Epidermal melanocyte (primary cell): Measurements from ENCODE around the gene RAD51B.

Source experiments
- DNase-seq: peaks from one replicate; pipeline ENCODE4 v3.0.0; 2011; ENCODE audit warnings: low spot score; ENCODE audit not compliant: insufficient read length

The RAD51B gene

DNA sequence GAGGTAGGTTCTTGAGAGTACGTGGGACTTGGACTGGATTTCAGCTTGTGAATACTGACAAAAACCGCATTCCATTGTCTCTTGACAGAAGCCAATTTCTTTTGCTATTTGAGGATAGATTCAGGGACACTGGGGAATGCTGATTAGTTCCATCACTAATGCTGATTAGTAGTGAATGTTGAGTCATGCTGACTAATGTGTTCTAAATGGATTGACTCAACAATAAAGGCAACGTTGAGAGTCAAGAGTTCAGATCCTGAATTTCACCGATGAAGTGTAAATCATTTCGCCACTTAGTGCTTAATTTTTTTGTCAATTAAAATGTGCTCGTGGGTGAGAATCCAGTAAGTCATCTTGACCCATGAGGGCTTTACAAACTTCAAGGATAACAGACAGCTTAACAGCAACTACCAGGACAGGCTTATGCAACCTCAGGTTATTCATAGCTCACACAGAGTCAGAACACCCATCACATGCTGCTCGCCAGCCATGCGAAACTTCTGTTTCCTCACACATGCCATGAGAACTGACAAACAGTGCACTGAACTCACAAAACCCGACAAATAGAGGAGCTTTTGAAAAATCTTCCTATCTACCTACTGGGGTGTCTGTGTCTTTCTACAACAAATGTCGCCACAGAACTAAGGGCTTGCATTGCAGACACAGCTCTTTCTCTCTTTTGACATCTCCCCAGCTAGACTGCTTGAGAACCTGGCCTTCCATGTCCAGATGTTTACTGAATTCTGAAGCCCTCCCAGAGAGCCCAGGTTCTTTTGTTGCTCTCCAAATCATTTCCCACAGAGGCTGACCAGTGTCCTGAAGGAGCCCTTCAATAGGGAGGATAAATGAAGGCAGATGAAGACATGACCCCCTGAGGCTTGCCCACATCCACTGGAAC, 656.9 kb downstream of the RAD51B start:
- peak; percentile 58 for DNase-seq

DNA sequence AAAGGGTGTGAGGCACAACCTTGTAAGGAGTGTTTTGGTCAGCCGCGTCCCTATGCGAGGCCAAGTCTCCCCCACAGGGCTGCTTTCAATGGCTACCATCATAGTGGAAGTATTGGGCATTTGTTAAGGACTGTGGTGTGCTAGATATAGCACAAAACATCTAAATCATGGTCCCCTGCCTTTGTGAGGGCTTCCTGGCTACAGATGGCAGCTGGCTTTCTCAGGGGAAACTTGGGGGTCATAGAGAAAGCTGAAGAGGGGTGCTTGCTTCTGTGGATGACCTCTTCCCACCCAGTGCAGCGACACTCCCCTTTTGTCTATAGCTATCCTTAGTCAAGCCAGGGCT, 657.5 kb downstream of the RAD51B start:
- DNase-seq = no peak

DNA sequence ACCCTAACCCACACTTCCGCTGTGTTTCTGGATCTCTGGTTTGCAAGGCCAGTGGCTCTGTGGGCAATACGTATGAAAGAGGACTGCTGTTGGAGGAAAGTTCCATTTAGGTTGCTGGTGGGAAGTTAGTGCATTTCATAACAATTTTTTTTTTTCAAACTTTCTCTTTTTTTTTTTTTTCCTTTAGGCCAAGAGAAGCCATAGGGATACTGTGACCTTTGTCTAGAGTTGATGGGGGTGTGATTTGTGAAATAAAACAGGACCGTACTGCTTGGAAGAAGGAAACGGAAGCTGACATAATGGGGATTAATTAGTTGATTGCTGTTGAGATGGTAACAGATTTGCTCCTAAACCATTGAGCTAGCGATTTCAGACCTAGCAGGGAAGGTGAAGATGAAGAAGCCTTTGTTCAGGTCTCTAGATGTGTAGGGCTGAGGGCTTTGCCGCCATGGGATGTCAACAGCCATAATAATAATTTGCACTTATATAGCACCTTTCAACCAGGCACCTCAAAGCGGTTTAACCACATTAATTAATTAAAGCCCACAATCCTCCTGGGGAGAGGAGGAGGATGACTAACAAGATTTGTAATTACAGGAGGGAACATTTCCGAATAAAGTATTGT, 658.0 kb downstream of the RAD51B start:
- DNase-seq = no peak

DNA sequence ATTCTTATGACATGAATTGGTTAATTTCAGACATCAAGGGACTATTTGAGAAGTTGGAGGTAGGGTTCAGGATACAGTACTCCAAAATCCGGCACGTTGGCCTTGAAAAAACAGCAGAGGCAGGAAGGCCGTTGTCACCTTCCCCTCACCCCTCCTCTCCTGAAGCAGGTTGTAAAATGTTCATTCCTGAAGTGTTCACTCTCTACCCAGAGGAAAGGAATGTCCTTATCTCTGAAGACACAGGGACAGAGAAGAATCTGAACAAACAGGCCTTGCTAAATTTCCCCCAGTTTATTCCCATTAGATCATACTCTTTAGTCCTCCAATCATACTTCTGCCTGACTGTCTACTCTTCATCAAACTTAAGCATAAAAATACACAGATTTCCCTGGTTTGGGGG, 659.7 kb downstream of the RAD51B start:
- DNase-seq = no peak

DNA sequence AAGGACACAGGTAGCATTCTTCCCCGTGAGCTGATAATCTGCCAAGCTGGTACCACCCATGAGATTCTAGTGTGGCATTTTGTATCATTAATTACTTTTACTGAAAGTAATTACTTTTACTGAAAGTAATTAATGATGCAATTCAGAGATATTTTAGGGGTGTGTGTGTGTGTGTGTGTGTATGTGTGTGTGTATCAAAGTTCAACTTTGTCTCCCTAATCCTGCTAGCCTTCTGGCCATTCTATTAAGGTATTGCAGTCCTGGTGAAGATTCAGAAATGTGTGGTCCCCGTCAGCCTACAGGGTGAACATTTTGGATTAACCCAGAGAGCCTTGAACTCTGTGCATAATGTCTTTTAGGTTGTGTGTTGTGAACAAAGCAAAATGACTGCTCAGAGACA, 662.4 kb downstream of the RAD51B start:
- no peak for DNase-seq

DNA sequence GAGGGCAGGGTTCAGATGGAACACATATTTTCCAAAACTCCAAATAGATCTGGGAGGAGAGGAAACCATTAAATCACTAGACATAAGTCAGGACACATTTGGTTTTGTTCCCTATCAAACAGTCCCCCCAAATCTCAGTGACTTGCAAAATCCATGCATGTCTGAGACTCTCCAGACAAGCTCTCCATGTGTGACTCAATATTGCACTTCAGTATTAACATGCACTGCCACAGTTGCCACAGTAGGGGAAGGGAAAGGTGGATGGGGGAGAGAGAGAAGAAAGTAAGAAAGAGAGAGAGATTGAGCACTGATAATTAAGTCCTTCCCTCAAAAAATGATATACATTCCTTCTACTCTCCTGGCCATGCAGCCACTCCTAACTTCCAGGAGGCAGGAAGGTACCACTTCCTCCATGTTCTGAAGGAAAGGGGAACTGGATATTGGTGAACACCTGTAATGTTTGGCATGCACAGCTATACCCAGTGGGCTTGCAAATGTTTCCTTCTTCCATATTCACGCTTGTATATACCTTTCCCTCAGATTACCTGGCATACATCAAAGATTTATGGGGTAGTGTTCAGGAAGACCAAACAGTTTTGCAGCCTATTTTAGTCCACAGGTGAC, 663.3 kb downstream of the RAD51B start:
- DNase-seq = no peak

- DNase-seq = no peak
Measured at GRCh38 chr14:68486033-68486732, 666.6 kb downstream of the RAD51B start.

- DNase-seq = no peak
Measured at GRCh38 chr14:68486809-68487208, 667.2 kb downstream of the RAD51B start.

GRCh38 chr14:68487805-68488590, 668.4 kb downstream of the RAD51B start:
- DNase-seq = no peak

DNA sequence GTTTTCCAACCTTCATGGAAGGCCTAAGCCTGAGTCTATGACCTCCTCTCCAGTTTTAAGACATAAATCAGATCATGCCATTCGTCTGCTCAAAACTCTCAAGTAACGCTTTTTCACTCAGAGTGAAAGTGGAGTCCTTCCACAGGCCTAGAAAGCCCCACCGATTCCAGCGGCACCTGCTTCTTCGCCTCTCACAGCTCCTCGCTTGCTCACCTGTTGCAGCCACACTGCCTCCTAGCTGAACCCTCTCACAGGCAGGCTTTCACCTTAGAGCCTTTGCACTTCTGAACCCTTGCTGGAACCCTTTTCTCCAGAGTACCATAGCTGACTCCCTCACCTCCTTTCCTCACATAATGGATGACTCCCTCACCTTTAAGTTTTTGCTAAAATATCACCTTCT, 672.2 kb downstream of the RAD51B start:
- no peak for DNase-seq

- no peak for DNase-seq
Measured at GRCh38 chr14:68492381-68493151, 673.0 kb downstream of the RAD51B start.

GRCh38 chr14:68493152-68493911, 673.8 kb downstream of the RAD51B start:
- DNase-seq = no peak

GRCh38 chr14:68495101-68496039, 675.8 kb downstream of the RAD51B start:
- no peak for DNase-seq

DNA sequence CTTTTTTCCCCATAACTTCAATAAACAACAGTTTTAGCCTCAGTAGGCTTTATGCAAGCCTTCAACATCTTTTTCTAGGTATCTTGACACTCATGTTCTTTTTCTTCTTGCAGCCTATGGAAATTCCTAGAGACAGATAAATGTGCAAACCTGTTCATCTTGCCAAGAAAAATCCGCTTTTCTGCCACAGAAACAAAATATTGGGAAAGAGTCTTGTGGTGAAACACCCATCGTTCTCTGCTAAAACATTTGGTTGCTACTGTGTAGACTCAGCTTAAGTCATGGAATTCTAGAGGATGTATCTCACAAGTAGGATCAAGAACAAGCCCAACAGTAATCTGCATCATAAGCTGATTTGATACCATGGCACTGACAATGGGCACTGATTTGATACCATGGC, 677.4 kb downstream of the RAD51B start:
- no peak for DNase-seq

DNA sequence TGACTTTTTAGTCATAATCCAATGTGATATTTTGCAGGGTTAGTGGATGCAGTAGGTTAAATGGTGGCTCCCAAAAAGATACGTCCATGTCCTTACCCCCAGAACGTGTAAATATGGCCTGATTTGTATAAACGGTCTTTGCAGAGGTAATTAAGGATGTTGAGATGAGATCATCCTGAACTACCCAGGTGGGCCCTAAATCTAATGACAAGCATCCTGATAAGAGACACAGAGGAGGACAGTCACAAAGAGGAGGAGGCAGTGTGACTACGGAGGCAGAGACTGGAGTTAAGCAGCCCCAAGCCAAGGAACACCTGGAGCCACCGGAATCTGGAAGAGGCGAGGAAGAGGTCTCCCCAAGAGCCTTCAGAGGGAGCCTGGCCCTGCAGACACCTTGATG, 679.9 kb downstream of the RAD51B start:
- DNase-seq = no peak

- DNase-seq = no peak
Measured at GRCh38 chr14:68501171-68501570, 681.6 kb downstream of the RAD51B start.

DNA sequence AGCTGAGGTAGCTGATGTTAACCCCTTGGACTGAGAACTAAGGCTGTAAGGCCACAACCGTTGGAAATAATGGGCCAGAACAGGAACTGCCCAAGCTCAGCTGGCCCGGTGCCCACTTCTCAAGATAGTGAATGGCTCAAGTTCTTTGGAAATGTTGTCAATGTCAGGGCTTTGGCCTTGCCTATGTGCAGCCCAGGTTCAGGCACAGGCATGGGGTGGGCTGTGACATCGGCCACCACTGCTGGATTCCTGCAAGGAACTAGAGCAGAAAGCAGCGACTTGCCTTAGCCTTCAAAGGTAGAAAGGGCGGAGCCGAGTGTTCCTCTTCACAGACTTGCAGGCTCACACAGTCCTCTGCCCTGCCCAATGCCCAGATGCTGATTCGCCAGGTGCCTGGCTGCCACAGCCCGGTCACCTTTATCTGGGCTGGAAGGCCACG, 682.1 kb downstream of the RAD51B start:
- DNase-seq = no peak

DNA sequence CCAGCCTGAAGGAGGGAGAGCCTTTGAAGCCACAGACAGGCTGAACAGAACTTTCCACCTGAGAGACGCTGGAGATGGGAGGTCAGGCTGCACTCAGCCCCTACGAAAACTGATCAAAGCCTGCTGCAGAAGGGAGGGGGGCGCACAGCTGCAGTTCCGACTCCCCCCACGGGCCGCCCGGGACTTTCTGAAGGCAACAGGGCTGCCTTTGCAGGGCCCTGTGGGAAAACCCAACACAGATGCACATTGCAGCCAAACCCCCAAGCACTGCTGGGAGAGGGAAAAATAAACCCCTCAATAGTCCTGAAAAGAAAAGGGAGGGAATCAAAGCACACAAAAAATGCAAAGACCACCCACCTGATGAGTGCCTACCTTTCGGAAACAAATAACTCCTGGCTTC, 682.7 kb downstream of the RAD51B start:
- DNase-seq = no peak
